ENCODE measurements around the gene PNMT.

The PNMT gene

GRCh38 chr17:39675390-39676082 lies 7.3 kb downstream of the PNMT start:
- Histone ChIP-seq H3K4me1 (ENCODE audit: insufficient read depth, low read length) (peaks cover 2% of the 10 kb centered on the region; the same call in 1 of the 2 replicates), H3K27me3 (ENCODE audit: insufficient read depth, low read length) (peaks cover 6% of the 10 kb centered on the region), H3K36me3 (ENCODE audit: insufficient read depth, low read depth, low read length) (peaks cover 24% of the 10 kb centered on the region), H3K27ac (ENCODE audit: low read length) (no peak overlapping the region), H3K9ac (ENCODE audit: low read depth, low read length) (no peak overlapping the region), H3K9me3 (ENCODE audit: insufficient read depth, low read depth, low read length) (no peaks in the 10 kb centered on the region), H3K4me3 (ENCODE audit: low read length) (no peak overlapping the region)

GRCh38 chr17:39676198-39676819 lies 8.1 kb downstream of the PNMT start:
- H3K9me3 ChIP-seq (ENCODE audit: insufficient read depth, low read depth, low read length): no peaks in the 10 kb centered on the region
- no peaks in the 10 kb centered on the region; the same call in 1 of the 2 replicates for H3K27me3 ChIP-seq (ENCODE audit: insufficient read depth, low read length)
- no peak overlapping the region for H3K4me3 ChIP-seq (ENCODE audit: low read length)
- peaks cover 30% of the 10 kb centered on the region for H3K36me3 ChIP-seq (ENCODE audit: insufficient read depth, low read depth, low read length)
- no peak overlapping the region for H3K27ac ChIP-seq (ENCODE audit: low read length)
- H3K4me1 ChIP-seq (ENCODE audit: insufficient read depth, low read length): peaks cover 2% of the 10 kb centered on the region; the same call in 1 of the 2 replicates
- H3K9ac ChIP-seq (ENCODE audit: low read depth, low read length): no peak overlapping the region

- Histone ChIP-seq H3K4me3 (ENCODE audit: low read length) (no peak overlapping the region), H3K27ac (ENCODE audit: low read length) (no peak overlapping the region), H3K36me3 (ENCODE audit: insufficient read depth, low read depth, low read length) (peaks cover 30% of the 10 kb centered on the region), H3K9ac (ENCODE audit: low read depth, low read length) (no peak overlapping the region), H3K9me3 (ENCODE audit: insufficient read depth, low read depth, low read length) (no peaks in the 10 kb centered on the region), H3K27me3 (ENCODE audit: insufficient read depth, low read length) (no peaks in the 10 kb centered on the region), H3K4me1 (ENCODE audit: insufficient read depth, low read length) (peaks cover 2% of the 10 kb centered on the region; the same call in 1 of the 2 replicates)
Observed at GRCh38 chr17:39677072-39677471, 8.8 kb downstream of the PNMT start.

- peaks cover 2% of the 10 kb centered on the region; the same call in 1 of the 2 replicates for H3K4me1 ChIP-seq (ENCODE audit: insufficient read depth, low read length)
- H3K9ac ChIP-seq (ENCODE audit: low read depth, low read length): no peak overlapping the region
- H3K27ac ChIP-seq (ENCODE audit: low read length): no peak overlapping the region
- H3K4me3 ChIP-seq (ENCODE audit: low read length): no peak overlapping the region
- H3K27me3 ChIP-seq (ENCODE audit: insufficient read depth, low read length): no peaks in the 10 kb centered on the region
- peaks cover 30% of the 10 kb centered on the region for H3K36me3 ChIP-seq (ENCODE audit: insufficient read depth, low read depth, low read length)
- no peaks in the 10 kb centered on the region for H3K9me3 ChIP-seq (ENCODE audit: insufficient read depth, low read depth, low read length)
Observed at GRCh38 chr17:39677542-39678339, 9.5 kb downstream of the PNMT start.

- H3K36me3 ChIP-seq (ENCODE audit: insufficient read depth, low read depth, low read length): peaks cover 30% of the 10 kb centered on the region
- no peaks in the 10 kb centered on the region for H3K9me3 ChIP-seq (ENCODE audit: insufficient read depth, low read depth, low read length)
- peaks cover 2% of the 10 kb centered on the region; the same call in 1 of the 2 replicates for H3K4me1 ChIP-seq (ENCODE audit: insufficient read depth, low read length)
- H3K27me3 ChIP-seq (ENCODE audit: insufficient read depth, low read length): no peaks in the 10 kb centered on the region
- H3K4me3 ChIP-seq (ENCODE audit: low read length): no peak overlapping the region
- no peak overlapping the region for H3K9ac ChIP-seq (ENCODE audit: low read depth, low read length)
- no peak overlapping the region for H3K27ac ChIP-seq (ENCODE audit: low read length)
Observed at GRCh38 chr17:39678340-39679116, 10.3 kb downstream of the PNMT start.

GRCh38 chr17:39679521-39680192 lies 11.4 kb downstream of the PNMT start:
- H3K27ac ChIP-seq (ENCODE audit: low read length): no peak overlapping the region

GRCh38 chr17:39683295-39683939 lies 15.2 kb downstream of the PNMT start:
- H3K36me3 ChIP-seq (ENCODE audit: insufficient read depth, low read depth, low read length): peaks cover 21% of the 10 kb centered on the region
- peaks cover 11% of the 10 kb centered on the region; the same call in 1 of the 2 replicates for H3K4me1 ChIP-seq (ENCODE audit: insufficient read depth, low read length)
- H3K9me3 ChIP-seq (ENCODE audit: insufficient read depth, low read depth, low read length): no peaks in the 10 kb centered on the region
- H3K27me3 ChIP-seq (ENCODE audit: insufficient read depth, low read length): no peaks in the 10 kb centered on the region
- H3K27ac ChIP-seq (ENCODE audit: low read length): no peak overlapping the region
- H3K4me3 ChIP-seq (ENCODE audit: low read length): no peak overlapping the region
- no peak overlapping the region for H3K9ac ChIP-seq (ENCODE audit: low read depth, low read length)

More at GRCh38 chr17:39679521-39680192, 11.4 kb downstream of the PNMT start:
- Histone ChIP-seq H3K9ac (ENCODE audit: low read depth, low read length) (no peak overlapping the region; the same call in 1 of the 2 replicates), H3K4me1 (ENCODE audit: insufficient read depth, low read length) (peaks cover 2% of the 10 kb centered on the region; the same call in 1 of the 2 replicates), H3K27me3 (ENCODE audit: insufficient read depth, low read length) (no peaks in the 10 kb centered on the region), H3K36me3 (ENCODE audit: insufficient read depth, low read depth, low read length) (peaks cover 35% of the 10 kb centered on the region), H3K9me3 (ENCODE audit: insufficient read depth, low read depth, low read length) (no peaks in the 10 kb centered on the region), H3K4me3 (ENCODE audit: low read length) (no peak overlapping the region)

GRCh38 chr17:39684369-39685192 lies 16.3 kb downstream of the PNMT start:
- Histone ChIP-seq H3K27ac (ENCODE audit: low read length) (no peak overlapping the region), H3K9ac (ENCODE audit: low read depth, low read length) (no peak overlapping the region), H3K27me3 (ENCODE audit: insufficient read depth, low read length) (no peaks in the 10 kb centered on the region), H3K36me3 (ENCODE audit: insufficient read depth, low read depth, low read length) (peaks cover 18% of the 10 kb centered on the region), H3K4me3 (ENCODE audit: low read length) (no peak overlapping the region), H3K9me3 (ENCODE audit: insufficient read depth, low read depth, low read length) (no peaks in the 10 kb centered on the region), H3K4me1 (ENCODE audit: insufficient read depth, low read length) (peaks cover 15% of the 10 kb centered on the region; the same call in 1 of the 2 replicates)

- Histone ChIP-seq H3K27me3 (ENCODE audit: insufficient read depth, low read length) (no peaks in the 10 kb centered on the region), H3K27ac (ENCODE audit: low read length) (peak overlapping the region; percentile 26), H3K9me3 (ENCODE audit: insufficient read depth, low read depth, low read length) (no peaks in the 10 kb centered on the region), H3K36me3 (ENCODE audit: insufficient read depth, low read depth, low read length) (peaks cover 7% of the 10 kb centered on the region), H3K9ac (ENCODE audit: low read depth, low read length) (peak overlapping the region; percentile 94; the same call in 1 of the 2 replicates), H3K4me3 (ENCODE audit: low read length) (peak overlapping the region; percentile 89), H3K4me1 (ENCODE audit: insufficient read depth, low read length) (peaks cover 25% of the 10 kb centered on the region)
Observed at GRCh38 chr17:39687101-39687545, 18.9 kb downstream of the PNMT start.

Measured in iPS-20b (cell line).